H1 (cell line): Measurements from ENCODE around the gene CCNG2. TPM values are rescaled to one million over a fixed set of nuclear protein-coding genes. Genes with fewer than 3 reads are reported as not detected.

Experiments used
- CTCF ChIA-PET: fragments of 300-600 bp; sonication (Branson Sonifier 250); formaldehyde crosslinking; loops from one replicate; lab custom pipeline; 2021; ENCODE audit not compliant: partially characterized antibody; lab: Charles Lee
- POLR2A ChIA-PET: fragments of 300-600 bp; sonication (Branson Sonifier 250); formaldehyde crosslinking; loops from one replicate; lab custom pipeline; 2021; ENCODE audit warnings: inconsistent platforms; ENCODE audit not compliant: partially characterized antibody; lab: Charles Lee
- DNase-seq, 2 experiments: peaks; one replicate each; pipeline versions ENCODE4 v3.0.0 to v3.0.0-alpha.2; 2010 to 2022; ENCODE audit warnings: low spot score in 2 of 2, low read depth in 1 of 2, mixed read lengths in 1 of 2
- FAIRE-seq: peaks from 2 replicates; lab custom pipeline; 2011; peaks lifted over from hg19 to GRCh38; lab: Jason Lieb, UNC
- H2AFZ ChIP-seq: 2 replicates; pipeline ENCODE4 v1.8.1; 2012; ENCODE audit warnings: low read length, inconsistent platforms
- H2AK5ac ChIP-seq: 2 replicates; pipeline ENCODE4 v1.6.1; 2013; ENCODE audit warnings: low read depth, low read length
- H2BK120ac ChIP-seq: replicated peaks from 2 replicates; pipeline ENCODE3; 2013; ENCODE audit warnings: low read depth, low read length, inconsistent platforms
- H2BK12ac ChIP-seq: 2 replicates; pipeline ENCODE4 v1.6.1; 2013; ENCODE audit warnings: low read depth, low read length
- H2BK15ac ChIP-seq: 2 replicates; pipeline ENCODE4 v1.6.1; 2013; ENCODE audit warnings: low read length
- H2BK20ac ChIP-seq: 2 replicates; pipeline ENCODE4 v1.6.1; 2013; ENCODE audit warnings: low read length
- H2BK5ac ChIP-seq: 2 replicates; pipeline ENCODE4 v1.6.1; 2013; ENCODE audit warnings: low read depth, low read length
- H3K14ac ChIP-seq: 2 replicates; pipeline ENCODE4 v1.6.1; 2013; ENCODE audit warnings: inconsistent platforms; ENCODE audit not compliant: insufficient read length
- H3K18ac ChIP-seq: 2 replicates; pipeline ENCODE4 v1.6.1; 2013; ENCODE audit warnings: low read length; ENCODE audit errors: extremely low read depth
- H3K23ac ChIP-seq: 2 replicates; pipeline ENCODE4 v1.6.1; 2013; ENCODE audit warnings: inconsistent platforms; ENCODE audit not compliant: insufficient read length
- H3K23me2 ChIP-seq: 2 replicates; pipeline ENCODE4 v1.6.1; 2013; ENCODE audit warnings: low read depth, low read length
- H3K27ac ChIP-seq: 2 replicates; pipeline ENCODE4 v1.6.1; 2011; ENCODE audit warnings: low read depth, low read length, inconsistent platforms
- H3K27me3 ChIP-seq, 4 experiments: replicated peaks in 1 of 4; 1 replicate in 1 of 4; 2 replicates in 3 of 4; pipeline versions ENCODE4 v1.6.1 to v1.8.1; 2011 to 2013; ENCODE audit warnings: low read length in 3 of 4, mild to moderate bottlenecking in 3 of 4, inconsistent platforms in 2 of 4, mixed read lengths in 2 of 4, moderate library complexity in 1 of 4; ENCODE audit not compliant: control insufficient read depth in 3 of 4, insufficient read depth in 3 of 4; ENCODE audit errors: extremely low read depth in 1 of 4
- H3K36me3 ChIP-seq, 4 experiments: 2 replicates each; pipeline versions ENCODE4 v1.6.1 to v1.8.1; 2011 to 2013; ENCODE audit warnings: mild to moderate bottlenecking in 4 of 4, low read length in 3 of 4, moderate library complexity in 2 of 4, control low read depth in 1 of 4, inconsistent platforms in 1 of 4; ENCODE audit not compliant: insufficient read depth in 4 of 4, control insufficient read depth in 2 of 4
- H3K4ac ChIP-seq: replicated peaks from 2 replicates; pipeline ENCODE3; 2013; ENCODE audit warnings: low read length, low read depth, mixed read lengths, inconsistent platforms; ENCODE audit not compliant: insufficient read length
- H3K4me1 ChIP-seq, 4 experiments: replicated peaks in 1 of 4; 1 replicate in 1 of 4; 2 replicates in 3 of 4; pipeline versions ENCODE4 v1.6.1 to v1.8.1; 2011 to 2013; ENCODE audit warnings: low read length in 3 of 4, inconsistent platforms in 2 of 4, mixed read lengths in 1 of 4; ENCODE audit not compliant: insufficient read depth in 4 of 4, control insufficient read depth in 3 of 4
- H3K4me2 ChIP-seq, 2 experiments: 2 replicates each; pipeline versions ENCODE4 v1.6.1 to v1.8.1; 2011 to 2013; ENCODE audit warnings: low read depth in 2 of 2, low read length in 2 of 2, control low read depth in 1 of 2, inconsistent platforms in 1 of 2, mild to moderate bottlenecking in 1 of 2; ENCODE audit not compliant: insufficient read depth in 1 of 2
- H3K4me3 ChIP-seq, 4 experiments: fragments of 200-600, 300-600 bp in 1 of 4; sonication (generic), shearing (Covaris generic), sonication (Bioruptor Twin) in 1 of 4; 2 replicates each; pipeline versions ENCODE4 v1.5.1 to v1.8.1; 2011 to 2016; ENCODE audit warnings: low read length in 4 of 4, low read depth in 3 of 4, control low read depth in 2 of 4, inconsistent platforms in 2 of 4, mild to moderate bottlenecking in 2 of 4, mixed read lengths in 1 of 4, moderate library complexity in 1 of 4; ENCODE audit not compliant: insufficient read depth in 2 of 4; ENCODE audit errors: extremely low read depth in 1 of 4
- H3K56ac ChIP-seq: replicated peaks from 2 replicates; pipeline ENCODE3; 2013; ENCODE audit warnings: low read depth, mild to moderate bottlenecking, mixed read lengths, low read length, inconsistent platforms; ENCODE audit not compliant: insufficient read length
- H3K79me1 ChIP-seq: 2 replicates; pipeline ENCODE4 v1.6.1; 2013; ENCODE audit warnings: low read depth, low read length, control low read depth
- H3K79me2 ChIP-seq, 2 experiments: 2 replicates each; pipeline versions ENCODE4 v1.6.1 to v1.8.1; 2012 to 2013; ENCODE audit warnings: low read length in 2 of 2, mild to moderate bottlenecking in 2 of 2, inconsistent platforms in 1 of 2; ENCODE audit not compliant: insufficient read depth in 2 of 2, control insufficient read depth in 1 of 2
- H3K9ac ChIP-seq, 4 experiments: replicated peaks in 1 of 4; 1 replicate in 1 of 4; 2 replicates in 3 of 4; pipeline versions ENCODE4 v1.6.1 to v1.8.1; 2011 to 2013; ENCODE audit warnings: low read depth in 3 of 4, low read length in 3 of 4, control low read depth in 2 of 4, mild to moderate bottlenecking in 2 of 4, moderate library complexity in 2 of 4, inconsistent platforms in 1 of 4; ENCODE audit errors: extremely low read depth in 1 of 4
- H3K9me3 ChIP-seq, 2 experiments: 2 replicates each; pipeline versions ENCODE4 v1.6.1 to v1.8.1; 2012 to 2013; ENCODE audit warnings: mild to moderate bottlenecking in 2 of 2, moderate library complexity in 2 of 2, control low read depth in 1 of 2, inconsistent platforms in 1 of 2, low read depth in 1 of 2, low read length in 1 of 2, mixed read lengths in 1 of 2; ENCODE audit not compliant: insufficient read depth in 2 of 2
- H4K20me1 ChIP-seq, 2 experiments: replicated peaks in 1 of 2; 2 replicates each; pipeline versions ENCODE3 to v1.8.1; 2011 to 2013; ENCODE audit warnings: inconsistent platforms in 2 of 2, low read length in 2 of 2, mild to moderate bottlenecking in 1 of 2; ENCODE audit not compliant: insufficient read depth in 2 of 2, control insufficient read depth in 1 of 2
- H4K5ac ChIP-seq: 2 replicates; pipeline ENCODE4 v1.6.1; 2013; ENCODE audit warnings: low read length, low read depth, mixed read lengths, inconsistent platforms; ENCODE audit not compliant: insufficient read length
- H4K8ac ChIP-seq: 2 replicates; pipeline ENCODE4 v1.8.0; 2013; ENCODE audit warnings: mild to moderate bottlenecking, moderate library complexity, low read length, inconsistent platforms; ENCODE audit not compliant: insufficient read depth; ENCODE audit errors: extremely low read depth
- H4K91ac ChIP-seq: replicated peaks from 2 replicates; pipeline ENCODE3; 2013; ENCODE audit warnings: low read length, mixed read lengths, inconsistent platforms; ENCODE audit not compliant: insufficient read length
- BCL11A ChIP-seq, 2 experiments: IDR thresholded peaks; one replicate each; pipeline ENCODE4 v1.6.1; 2011; ENCODE audit warnings: low read depth in 2 of 2, low read length in 2 of 2, mild to moderate bottlenecking in 2 of 2
- CREB1 ChIP-seq: IDR thresholded peaks from 2 replicates; pipeline ENCODE4 v1.6.1; 2012; ENCODE audit warnings: inconsistent platforms
- EP300 ChIP-seq, 2 experiments: IDR thresholded peaks; 1 replicate in 1 of 2; 2 replicates in 1 of 2; pipeline ENCODE4 v1.6.1; 2011 to 2012; ENCODE audit warnings: low read depth in 2 of 2, low read length in 2 of 2, mild to moderate bottlenecking in 2 of 2, borderline replicate concordance in 1 of 2, inconsistent platforms in 1 of 2, moderate library complexity in 1 of 2
- JUN ChIP-seq: IDR thresholded peaks from 2 replicates; pipeline ENCODE4 v1.6.1; 2011; ENCODE audit warnings: low read depth, mild to moderate bottlenecking, improper control_type of control experiment, low read length
- KDM1A ChIP-seq: fragments of 200-600, 300-600 bp; sonication (generic); IDR thresholded peaks from 2 replicates; pipeline ENCODE4 v1.7.1; 2016; ENCODE audit warnings: mild to moderate bottlenecking, low read length, borderline replicate concordance
- SAP30 ChIP-seq: fragments of 300-600 bp; sonication (generic); IDR thresholded peaks from 2 replicates; pipeline ENCODE4 v1.7.1; 2012; ENCODE audit warnings: low read length, moderate library complexity, mild to moderate bottlenecking, inconsistent platforms; ENCODE audit not compliant: insufficient read depth, insufficient replicate concordance
- WGBS, 2 experiments: shearing (Covaris generic) in 1 of 2; methylation state at CpG; one replicate each; pipeline versions ENCODE4 v1.1.6 to v1.1.7; 2013 to 2015; ENCODE audit warnings: low lambda C conversion rate in 2 of 2, mixed read lengths in 2 of 2, inconsistent platforms in 1 of 2, low coverage in 1 of 2, missing lambda C conversion rate in 1 of 2; ENCODE audit not compliant: insufficient replicate concordance in 2 of 2, insufficient coverage in 1 of 2, insufficient read length in 1 of 2; ENCODE audit errors: extremely low coverage in 1 of 2, missing lambda C conversion rate in 1 of 2; 5-methylcytosine and 5-hydroxymethylcytosine counted together
- polyA plus RNA-seq, 7 experiments: library from polyadenylated mRNA; depleted of rRNA in 3 of 7; stranded (reverse) in 5 of 7; unstranded in 2 of 7; fragments of >200 nt in 5 of 7; fragments of 200-250 nt in 2 of 7; gene quantifications; 1 replicate in 5 of 7; 2 replicates in 1 of 7; 4 replicates in 1 of 7; pipeline versions ENCODE4 v1.2.1 to v1.2.3, GENCODE V29; 2011 to 2013; ENCODE audit warnings: missing spikeins in 2 of 7, mixed read lengths in 2 of 7
- total RNA-seq: library from RNA; stranded (reverse); fragmentation: NEBNext Ultra II Directional; extraction: Animal tissue kit (Norgen Biotek cat#: 25700); gene quantifications from 2 replicates; pipeline ENCODE4 v1.2.1, GENCODE V29; 2021

The CCNG2 gene
- total and polyA plus RNA-seq, 2 of the 8 experiments (the other 6 are each of a cell fraction or from before 2014, with no cell fraction given) = 3.5 to 13.9 TPM

DNA sequence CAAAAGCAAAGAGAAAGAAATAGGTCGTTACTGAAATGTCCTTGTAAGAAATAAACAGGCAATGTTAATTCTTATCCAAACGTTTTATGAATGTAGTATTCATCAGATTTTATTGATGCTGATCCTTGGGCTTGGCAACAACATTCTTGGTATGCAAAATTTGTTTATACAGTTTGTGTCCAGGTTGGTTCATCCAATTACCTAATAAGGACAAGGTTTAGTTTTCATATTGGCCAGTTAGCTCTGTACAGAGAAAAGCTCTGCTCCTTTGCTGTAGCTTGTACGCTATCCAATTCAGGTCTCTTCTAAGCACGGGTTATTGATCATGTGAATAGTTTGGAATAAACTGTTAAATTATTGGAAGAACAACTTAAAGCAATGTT, 14.4 kb upstream of the CCNG2 start:
- ChIA-PET CTCF (interaction anchor here (0.9 to 2.2 kb wide), 7 partner anchors 9 to 224 kb away, joined by 3 to 12 read pairs (median 5); no protein-coding TSS in a partner anchor), POLR2A (interaction anchor here (3.2 kb wide), 1 partner anchor 13 kb away, joined by 10 read pairs; the partner anchor contains the start of gene CCNG2)

More for the DNA sequence above, 14.4 kb upstream of the CCNG2 start:
- Histone ChIP-seq H3K79me1 (no peaks in the 10 kb centered on the region), H3K9ac (no peak overlapping the region), H4K8ac (no peak overlapping the region), H3K27me3 (no peaks in the 10 kb centered on the region), H2BK5ac (no peak overlapping the region), H2BK15ac (no peak overlapping the region)
- WGBS, 2 experiments = 78% methylated on average over 4 of the region's 4 CpGs; no CpG with 5 or more reads in 1 of the 2 experiments
- TF ChIP-seq JUN (no peak), KDM1A (no peak), BCL11A (IDR thresholded peaks at IDR 0.05; ENCODE audit: low read depth in 2 of 2, low read length in 2 of 2) (no peak), SAP30 (no peak), EP300 (IDR thresholded peaks at IDR 0.05; ENCODE audit: borderline replicate concordance in 1 of 2, low read depth in 2 of 2, low read length in 2 of 2) (no peak), CREB1 (no peak)
- TF ChIP-seq, all 59 proteins: peak for 0
- Histone ChIP-seq H3K4me1 (no peaks in the 10 kb centered on the region), H3K27ac (no peak overlapping the region), H3K36me3 (no peaks in the 10 kb centered on the region), H3K56ac (no peak overlapping the region), H4K20me1 (no peaks in the 10 kb centered on the region), H3K4me3 (no peak overlapping the region), H2AFZ (no peak overlapping the region), H4K91ac (no peak overlapping the region), H3K9me3 (no peaks in the 10 kb centered on the region), H3K18ac (no peak overlapping the region), H3K4ac (no peak overlapping the region), H4K5ac (no peak overlapping the region), H2BK12ac (no peak overlapping the region), H2AK5ac (no peak overlapping the region), H2BK120ac (no peak overlapping the region), H3K4me2 (no peak overlapping the region), H3K23ac (no peak overlapping the region), H2BK20ac (no peak overlapping the region), H3K23me2 (no peaks in the 10 kb centered on the region), H3K14ac (no peak overlapping the region), H3K79me2 (no peaks in the 10 kb centered on the region)
- no peak for FAIRE-seq
- DNase-seq = no peak
